ENCODE results near the gene ZNF518A.
A peak's percentile ranks its signal among the peaks of the same experiment; 100 is the strongest.
"Not testable (repeated sequence)": the region's sequence is repeated elsewhere in the genome, so short reads cannot be mapped to it uniquely, and the experiment has no call there.

ZNF518A gene

DNA sequence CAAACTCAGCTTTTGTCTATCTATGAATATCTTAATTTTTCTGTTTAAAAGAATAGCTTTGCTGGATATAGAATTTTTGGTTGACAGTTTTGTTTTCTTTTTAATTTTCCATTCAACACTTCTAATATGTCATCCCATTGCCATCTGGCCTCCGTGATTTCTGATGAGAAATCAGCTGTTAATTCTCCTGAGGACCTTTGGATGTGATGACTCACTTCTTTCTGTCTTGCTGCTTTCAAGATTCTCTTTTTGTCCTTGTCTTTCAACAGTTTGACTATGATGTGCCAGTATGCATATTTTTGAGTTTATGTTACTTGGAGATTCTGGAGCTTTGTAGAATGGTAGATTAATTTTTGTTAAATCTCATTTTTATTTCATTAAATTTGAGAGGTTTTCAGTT is 38.4 kb downstream of the ZNF518A start:
- TF ChIP-seq, protein P1, sequence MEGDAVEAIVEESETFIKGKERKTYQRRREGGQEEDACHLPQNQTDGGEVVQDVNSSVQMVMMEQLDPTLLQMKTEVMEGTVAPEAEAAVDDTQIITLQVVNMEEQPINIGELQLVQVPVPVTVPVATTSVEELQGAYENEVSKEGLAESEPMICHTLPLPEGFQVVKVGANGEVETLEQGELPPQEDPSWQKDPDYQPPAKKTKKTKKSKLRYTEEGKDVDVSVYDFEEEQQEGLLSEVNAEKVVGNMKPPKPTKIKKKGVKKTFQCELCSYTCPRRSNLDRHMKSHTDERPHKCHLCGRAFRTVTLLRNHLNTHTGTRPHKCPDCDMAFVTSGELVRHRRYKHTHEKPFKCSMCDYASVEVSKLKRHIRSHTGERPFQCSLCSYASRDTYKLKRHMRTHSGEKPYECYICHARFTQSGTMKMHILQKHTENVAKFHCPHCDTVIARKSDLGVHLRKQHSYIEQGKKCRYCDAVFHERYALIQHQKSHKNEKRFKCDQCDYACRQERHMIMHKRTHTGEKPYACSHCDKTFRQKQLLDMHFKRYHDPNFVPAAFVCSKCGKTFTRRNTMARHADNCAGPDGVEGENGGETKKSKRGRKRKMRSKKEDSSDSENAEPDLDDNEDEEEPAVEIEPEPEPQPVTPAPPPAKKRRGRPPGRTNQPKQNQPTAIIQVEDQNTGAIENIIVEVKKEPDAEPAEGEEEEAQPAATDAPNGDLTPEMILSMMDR (IDR thresholded peaks at IDR 0.05; ENCODE audit: low read length, missing control alignments): no peak
- no peak overlapping the region for H3K4me3 ChIP-seq (replicated peaks; ENCODE audit: low read depth, low read length)

DNA sequence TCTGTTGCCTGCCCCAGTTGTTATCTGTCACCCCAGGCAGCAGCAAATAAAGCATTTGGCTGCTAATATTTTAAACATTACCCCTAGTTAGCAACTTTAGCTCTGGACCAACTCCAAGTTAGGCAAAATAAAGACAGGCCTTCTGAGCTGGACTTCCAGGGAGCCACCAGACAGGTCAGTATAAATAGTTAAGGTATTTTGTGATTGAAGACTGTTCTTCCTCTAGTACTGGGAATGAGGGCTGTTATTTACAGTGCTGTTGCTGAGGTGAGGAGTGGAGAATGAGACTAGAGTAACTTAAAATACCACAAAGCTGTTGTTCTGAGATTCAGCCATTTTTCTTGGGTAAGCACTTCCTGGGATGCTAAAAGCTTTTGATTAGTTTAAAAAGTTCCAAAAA is 40.1 kb downstream of the ZNF518A start:
- no peak overlapping the region for H3K4me3 ChIP-seq (replicated peaks; ENCODE audit: low read depth, low read length)
- TF ChIP-seq, protein P1 (IDR thresholded peaks at IDR 0.05; ENCODE audit: low read length, missing control alignments): no peak
- DNase-seq (ENCODE audit: low read depth): no peak

More for the DNA sequence above, 38.4 kb downstream of the ZNF518A start:
- no peak for DNase-seq (ENCODE audit: low read depth)

DNA sequence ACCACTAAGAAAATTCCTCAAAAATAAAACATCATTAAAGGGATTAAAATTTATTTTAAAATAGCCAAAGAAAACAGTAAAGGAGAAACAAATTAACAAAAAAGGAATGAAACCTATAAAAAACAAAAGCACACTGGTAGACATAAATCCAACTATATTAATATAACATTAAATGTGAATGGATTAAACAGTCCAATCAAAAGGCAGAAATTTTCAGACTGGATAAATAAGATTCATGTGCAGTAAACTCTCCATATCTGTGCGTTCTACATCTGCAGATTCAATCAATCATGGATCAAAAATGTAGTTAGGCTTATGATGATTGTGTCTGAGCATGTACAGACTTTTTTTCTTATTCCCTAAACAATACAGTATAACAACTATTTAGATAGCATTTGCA is 42.6 kb downstream of the ZNF518A start:
- no peak overlapping the region for H3K4me3 ChIP-seq (replicated peaks; ENCODE audit: low read depth, low read length)
- TF ChIP-seq, protein P1 (IDR thresholded peaks at IDR 0.05; ENCODE audit: low read length, missing control alignments): no peak
- DNase-seq (ENCODE audit: low read depth): no peak

- TF ChIP-seq, protein P1 (IDR thresholded peaks at IDR 0.05; ENCODE audit: low read length, missing control alignments): no peak
- H3K4me3 ChIP-seq (replicated peaks; ENCODE audit: low read depth, low read length): no peak overlapping the region
- no peak for DNase-seq (ENCODE audit: low read depth)
Measured at GRCh38 chr10:96176985-96177384, 46.9 kb downstream of the ZNF518A start.

- TF ChIP-seq, protein P1 (IDR thresholded peaks at IDR 0.05; ENCODE audit: low read length, missing control alignments): no peak
- no peak overlapping the region for H3K4me3 ChIP-seq (replicated peaks; ENCODE audit: low read depth, low read length)
- no peak for DNase-seq (ENCODE audit: low read depth)
Measured at GRCh38 chr10:96188421-96188820, 58.3 kb downstream of the ZNF518A start.

GRCh38 chr10:96188916-96189315 is 58.8 kb downstream of the ZNF518A start:
- H3K4me3 ChIP-seq (replicated peaks; ENCODE audit: low read depth, low read length): no peak overlapping the region
- DNase-seq (ENCODE audit: low read depth): peak; percentile 14
- TF ChIP-seq, protein P1 (IDR thresholded peaks at IDR 0.05; ENCODE audit: low read length, missing control alignments): no peak

GRCh38 chr10:96189505-96189904 is 59.4 kb downstream of the ZNF518A start:
- not testable (repeated sequence) for DNase-seq (ENCODE audit: low read depth); H3K4me3 ChIP-seq (replicated peaks; ENCODE audit: low read depth, low read length)

Measured in fibroblast of pulmonary artery (primary cell).